ENCODE measurements around the gene SLCO3A1.

Gene SLCO3A1

GRCh38 chr15:92100751-92101150 lies 247.2 kb downstream of the SLCO3A1 start:
- DNase-seq (ENCODE audit: low read depth) = no peak

GRCh38 chr15:92101708-92102394 lies 248.3 kb downstream of the SLCO3A1 start:
- no peak for DNase-seq (ENCODE audit: low read depth)

GRCh38 chr15:92102395-92102755 lies 248.9 kb downstream of the SLCO3A1 start:
- no peak for DNase-seq (ENCODE audit: low read depth)

GRCh38 chr15:92104072-92104471 lies 250.6 kb downstream of the SLCO3A1 start:
- DNase-seq (ENCODE audit: low read depth) = no peak

- no peak for DNase-seq (ENCODE audit: low read depth)
Observed at GRCh38 chr15:92105611-92106010, 252.1 kb downstream of the SLCO3A1 start.

GRCh38 chr15:92107510-92107909 lies 254.0 kb downstream of the SLCO3A1 start:
- DNase-seq (ENCODE audit: low read depth) = no peak

GRCh38 chr15:92109191-92109873 lies 255.8 kb downstream of the SLCO3A1 start:
- no peak for DNase-seq (ENCODE audit: low read depth)

GRCh38 chr15:92111291-92111690 lies 257.8 kb downstream of the SLCO3A1 start:
- no peak for DNase-seq (ENCODE audit: low read depth)

GRCh38 chr15:92111751-92112150 lies 258.2 kb downstream of the SLCO3A1 start:
- DNase-seq (ENCODE audit: low read depth) = no peak

- DNase-seq (ENCODE audit: low read depth) = no peak
Observed at GRCh38 chr15:92112180-92112579, 258.7 kb downstream of the SLCO3A1 start.

- no peak for DNase-seq (ENCODE audit: low read depth)
Observed at GRCh38 chr15:92112711-92113110, 259.2 kb downstream of the SLCO3A1 start.

- DNase-seq (ENCODE audit: low read depth) = no peak
Observed at GRCh38 chr15:92113832-92114231, 260.3 kb downstream of the SLCO3A1 start.

- DNase-seq (ENCODE audit: low read depth) = no peak
Observed at GRCh38 chr15:92115834-92116233, 262.3 kb downstream of the SLCO3A1 start.

- DNase-seq (ENCODE audit: low read depth) = no peak
Observed at GRCh38 chr15:92116330-92116729, 262.8 kb downstream of the SLCO3A1 start.

GRCh38 chr15:92117261-92117731 lies 263.8 kb downstream of the SLCO3A1 start:
- DNase-seq (ENCODE audit: low read depth) = no peak

GRCh38 chr15:92118162-92118935 lies 264.8 kb downstream of the SLCO3A1 start:
- DNase-seq (ENCODE audit: low read depth) = no peak

- DNase-seq (ENCODE audit: low read depth) = no peak
Observed at GRCh38 chr15:92118936-92119325, 265.4 kb downstream of the SLCO3A1 start.

- DNase-seq (ENCODE audit: low read depth) = no peak
Observed at GRCh38 chr15:92120094-92120795, 266.7 kb downstream of the SLCO3A1 start.

GRCh38 chr15:92121047-92121446 lies 267.5 kb downstream of the SLCO3A1 start:
- DNase-seq (ENCODE audit: low read depth) = no peak

GRCh38 chr15:92122259-92122658 lies 268.8 kb downstream of the SLCO3A1 start:
- no peak for DNase-seq (ENCODE audit: low read depth)

- DNase-seq (ENCODE audit: low read depth) = no peak
Observed at GRCh38 chr15:92123962-92124656, 270.6 kb downstream of the SLCO3A1 start.

- no peak for DNase-seq (ENCODE audit: low read depth)
Observed at GRCh38 chr15:92124657-92125010, 271.1 kb downstream of the SLCO3A1 start.
